Neuron (in vitro differentiated cells): ENCODE data around the gene NAALADL2.

Experiments
- H2AFZ ChIP-seq: one replicate; pipeline ENCODE4 v1.6.1; 2013; ENCODE audit warnings: low read depth, mild to moderate bottlenecking, inconsistent platforms, low read length, moderate library complexity
- H3K27me3 ChIP-seq: one replicate; pipeline ENCODE4 v1.6.1; 2013; ENCODE audit warnings: low read length; ENCODE audit not compliant: insufficient read depth
- H3K36me3 ChIP-seq: one replicate; pipeline ENCODE4 v1.6.1; 2013; ENCODE audit warnings: low read length; ENCODE audit not compliant: insufficient read depth
- H3K4me1 ChIP-seq: one replicate; pipeline ENCODE4 v1.6.1; 2013; ENCODE audit warnings: low read length; ENCODE audit not compliant: insufficient read depth
- H3K4me3 ChIP-seq: 2 replicates; pipeline ENCODE4 v1.5.1; 2013; ENCODE audit warnings: mild to moderate bottlenecking, low read length, moderate library complexity
- H3K9me3 ChIP-seq: one replicate; pipeline ENCODE4 v1.6.1; 2013; ENCODE audit warnings: low read length

The NAALADL2 gene

GRCh38 chr3:175227126-175227525 is 368.0 kb downstream of the NAALADL2 start:
- Histone ChIP-seq H3K4me3 (no peak overlapping the region), H3K27me3 (no peaks in the 10 kb centered on the region), H3K36me3 (no peaks in the 10 kb centered on the region), H2AFZ (no peak overlapping the region), H3K9me3 (no peaks in the 10 kb centered on the region), H3K4me1 (no peaks in the 10 kb centered on the region)

GRCh38 chr3:175233957-175234940 is 375.1 kb downstream of the NAALADL2 start:
- H2AFZ ChIP-seq: no peak overlapping the region
- H3K27me3 ChIP-seq: no peaks in the 10 kb centered on the region
- H3K9me3 ChIP-seq: no peaks in the 10 kb centered on the region
- peaks cover 7% of the 10 kb centered on the region for H3K4me1 ChIP-seq
- H3K36me3 ChIP-seq: no peaks in the 10 kb centered on the region
- H3K4me3 ChIP-seq: no peak overlapping the region

GRCh38 chr3:175238801-175239200 is 379.7 kb downstream of the NAALADL2 start:
- no peak overlapping the region for H2AFZ ChIP-seq
- no peaks in the 10 kb centered on the region for H3K9me3 ChIP-seq
- H3K27me3 ChIP-seq: no peaks in the 10 kb centered on the region
- H3K4me3 ChIP-seq: no peak overlapping the region
- H3K36me3 ChIP-seq: no peaks in the 10 kb centered on the region
- peaks cover 7% of the 10 kb centered on the region for H3K4me1 ChIP-seq

- Histone ChIP-seq H3K4me3 (no peak overlapping the region), H2AFZ (no peak overlapping the region), H3K4me1 (peaks cover 7% of the 10 kb centered on the region), H3K27me3 (no peaks in the 10 kb centered on the region), H3K36me3 (no peaks in the 10 kb centered on the region), H3K9me3 (no peaks in the 10 kb centered on the region)
These were observed 381.8 kb downstream of the NAALADL2 start for GRCh38 chr3:175240921-175241320.

- no peaks in the 10 kb centered on the region for H3K9me3 ChIP-seq
- peaks cover 7% of the 10 kb centered on the region for H3K4me1 ChIP-seq
- H3K36me3 ChIP-seq: no peaks in the 10 kb centered on the region
- H3K27me3 ChIP-seq: no peaks in the 10 kb centered on the region
- H2AFZ ChIP-seq: no peak overlapping the region
- no peak overlapping the region for H3K4me3 ChIP-seq
These were observed 383.1 kb downstream of the NAALADL2 start for GRCh38 chr3:175242243-175242642.

GRCh38 chr3:175246234-175246633 is 387.1 kb downstream of the NAALADL2 start:
- Histone ChIP-seq H2AFZ (no peak overlapping the region), H3K27me3 (no peaks in the 10 kb centered on the region), H3K36me3 (no peaks in the 10 kb centered on the region), H3K4me3 (no peak overlapping the region), H3K4me1 (no peaks in the 10 kb centered on the region), H3K9me3 (no peaks in the 10 kb centered on the region)

- Histone ChIP-seq H3K36me3 (no peaks in the 10 kb centered on the region), H3K27me3 (no peaks in the 10 kb centered on the region), H2AFZ (no peak overlapping the region), H3K9me3 (no peaks in the 10 kb centered on the region), H3K4me3 (no peak overlapping the region), H3K4me1 (no peaks in the 10 kb centered on the region)
These were observed 387.6 kb downstream of the NAALADL2 start for GRCh38 chr3:175246766-175247165.

- Histone ChIP-seq H3K4me1 (no peaks in the 10 kb centered on the region), H3K4me3 (no peak overlapping the region), H3K36me3 (no peaks in the 10 kb centered on the region)
These were observed 388.5 kb downstream of the NAALADL2 start for GRCh38 chr3:175247629-175248028.

GRCh38 chr3:175248832-175249231 is 389.7 kb downstream of the NAALADL2 start:
- Histone ChIP-seq H3K36me3 (no peaks in the 10 kb centered on the region), H3K4me3 (no peak overlapping the region), H2AFZ (no peak overlapping the region), H3K27me3 (no peaks in the 10 kb centered on the region), H3K9me3 (no peaks in the 10 kb centered on the region), H3K4me1 (no peaks in the 10 kb centered on the region)

More at GRCh38 chr3:175247629-175248028, 388.5 kb downstream of the NAALADL2 start:
- H3K9me3 ChIP-seq: no peaks in the 10 kb centered on the region
- H2AFZ ChIP-seq: no peak overlapping the region
- no peaks in the 10 kb centered on the region for H3K27me3 ChIP-seq

- no peaks in the 10 kb centered on the region for H3K36me3 ChIP-seq
- H2AFZ ChIP-seq: no peak overlapping the region
- no peaks in the 10 kb centered on the region for H3K9me3 ChIP-seq
- no peak overlapping the region for H3K4me3 ChIP-seq
- no peaks in the 10 kb centered on the region for H3K27me3 ChIP-seq
- no peaks in the 10 kb centered on the region for H3K4me1 ChIP-seq
These were observed 396.6 kb downstream of the NAALADL2 start for GRCh38 chr3:175255698-175256097.

- H3K4me3 ChIP-seq: no peak overlapping the region
- H3K9me3 ChIP-seq: no peaks in the 10 kb centered on the region
- H2AFZ ChIP-seq: no peak overlapping the region
- H3K27me3 ChIP-seq: no peaks in the 10 kb centered on the region
- H3K36me3 ChIP-seq: no peaks in the 10 kb centered on the region
- no peaks in the 10 kb centered on the region for H3K4me1 ChIP-seq
These were observed 398.0 kb downstream of the NAALADL2 start for GRCh38 chr3:175257123-175257522.

GRCh38 chr3:175258763-175259162 is 399.6 kb downstream of the NAALADL2 start:
- H2AFZ ChIP-seq: no peak overlapping the region

GRCh38 chr3:175260145-175260794 is 401.1 kb downstream of the NAALADL2 start:
- Histone ChIP-seq H3K4me1 (no peaks in the 10 kb centered on the region), H3K9me3 (no peaks in the 10 kb centered on the region), H3K36me3 (no peaks in the 10 kb centered on the region), H2AFZ (no peak overlapping the region), H3K4me3 (no peak overlapping the region), H3K27me3 (no peaks in the 10 kb centered on the region)

More at GRCh38 chr3:175258763-175259162, 399.6 kb downstream of the NAALADL2 start:
- Histone ChIP-seq H3K9me3 (no peaks in the 10 kb centered on the region), H3K4me1 (no peaks in the 10 kb centered on the region), H3K4me3 (no peak overlapping the region), H3K27me3 (no peaks in the 10 kb centered on the region), H3K36me3 (no peaks in the 10 kb centered on the region)
